Left renal cortex interstitium (tissue), 4 donors: ENCODE measurements around the gene PDE2A. TPM values are rescaled to one million over a fixed set of nuclear protein-coding genes. Genes with fewer than 3 reads are reported as not detected.

Experiments used
- DNase-seq, 4 donors: peaks; one replicate each; pipeline ENCODE4 v3.0.0-alpha.2; 2013; ENCODE audit warnings: low read depth in 4 of 4, low spot score in 2 of 4, missing footprints in 1 of 4
- polyA plus RNA-seq, 4 donors: library from polyadenylated mRNA; unstranded; fragments of 120-200 nt; gene quantifications; one replicate each; pipeline ENCODE4 v1.2.1, GENCODE V29; 2013; ENCODE audit not compliant: insufficient read length in 4 of 4

The PDE2A gene
- polyA plus RNA-seq, 4 donors = 12.7 to 16.5 (median 13.4) TPM

- DNase-seq = no peak
Measured at GRCh38 chr11:72685560-72686480, 11.6 kb upstream of the PDE2A start.

DNA sequence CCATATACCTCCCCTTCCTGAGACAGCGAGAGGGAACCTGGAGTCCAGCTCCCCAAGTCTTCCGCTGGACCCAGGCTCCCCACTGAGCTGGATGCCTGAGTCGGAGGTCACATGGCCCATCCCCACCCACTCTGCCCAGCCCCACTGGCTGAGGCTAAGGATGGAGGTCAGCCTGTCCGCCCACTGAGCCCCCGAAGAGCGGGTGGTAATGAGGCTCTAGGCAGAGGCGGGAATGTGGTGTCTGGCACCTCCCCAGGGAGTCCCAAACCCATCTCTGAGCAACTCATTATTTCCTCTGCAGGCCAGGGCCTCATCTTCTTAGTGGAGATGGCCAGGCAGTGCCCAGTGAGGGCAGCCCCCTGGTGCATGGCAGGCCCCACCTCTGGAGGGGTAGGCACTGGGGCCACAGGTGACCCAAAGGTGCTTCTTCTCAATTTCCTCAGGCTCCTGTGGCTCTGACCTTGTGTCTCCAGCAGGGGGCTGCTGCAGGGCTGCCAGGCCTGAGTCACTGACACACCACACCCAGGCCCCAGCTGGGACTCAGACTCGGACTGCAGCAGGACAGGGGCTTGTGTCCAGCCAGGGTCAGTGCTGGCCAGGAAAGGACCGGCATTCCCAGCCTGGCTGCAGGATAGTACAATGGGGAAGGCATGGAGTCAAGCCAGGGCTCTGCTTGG is 10.2 kb upstream of the PDE2A start:
- DNase-seq = no peak

- DNase-seq = no peak
Measured at GRCh38 chr11:72683782-72684200, 9.6 kb upstream of the PDE2A start.

GRCh38 chr11:72682858-72683243 is 8.6 kb upstream of the PDE2A start:
- DNase-seq = no peak

GRCh38 chr11:72682238-72682857 is 8.1 kb upstream of the PDE2A start:
- DNase-seq = no peak

GRCh38 chr11:72681226-72682153 is 7.3 kb upstream of the PDE2A start:
- DNase-seq = no peak

DNA sequence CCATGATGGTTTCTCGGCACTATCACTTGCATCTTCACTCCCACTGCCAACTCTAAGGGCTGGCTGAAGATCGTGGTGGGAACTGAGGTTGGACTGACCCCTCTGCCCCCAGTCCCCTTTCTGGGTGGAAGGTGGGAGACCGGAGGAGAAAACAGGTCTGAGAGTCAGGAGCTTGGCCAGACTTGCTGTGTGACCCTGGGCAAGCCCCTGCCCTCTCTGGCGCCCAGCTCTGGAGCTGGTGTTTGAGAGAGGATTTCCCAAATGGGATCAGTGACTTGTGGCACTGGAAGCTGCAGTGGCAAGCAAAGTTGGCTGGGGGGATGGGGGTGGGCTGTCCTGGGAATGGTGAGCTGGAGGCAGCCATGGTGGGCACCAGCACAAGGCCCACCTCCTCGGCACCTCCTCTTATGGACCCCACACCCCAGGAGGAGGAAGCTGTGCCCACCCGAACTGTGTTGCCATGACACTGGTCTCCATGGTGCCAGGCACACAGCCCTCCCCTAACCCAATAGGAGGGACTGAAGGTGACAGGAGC is 6.5 kb upstream of the PDE2A start:
- no peak for DNase-seq

- DNase-seq = no peak
Measured at GRCh38 chr11:72679869-72680268, 5.6 kb upstream of the PDE2A start.

GRCh38 chr11:72678524-72678923 is 4.3 kb upstream of the PDE2A start:
- DNase-seq = no peak

DNA sequence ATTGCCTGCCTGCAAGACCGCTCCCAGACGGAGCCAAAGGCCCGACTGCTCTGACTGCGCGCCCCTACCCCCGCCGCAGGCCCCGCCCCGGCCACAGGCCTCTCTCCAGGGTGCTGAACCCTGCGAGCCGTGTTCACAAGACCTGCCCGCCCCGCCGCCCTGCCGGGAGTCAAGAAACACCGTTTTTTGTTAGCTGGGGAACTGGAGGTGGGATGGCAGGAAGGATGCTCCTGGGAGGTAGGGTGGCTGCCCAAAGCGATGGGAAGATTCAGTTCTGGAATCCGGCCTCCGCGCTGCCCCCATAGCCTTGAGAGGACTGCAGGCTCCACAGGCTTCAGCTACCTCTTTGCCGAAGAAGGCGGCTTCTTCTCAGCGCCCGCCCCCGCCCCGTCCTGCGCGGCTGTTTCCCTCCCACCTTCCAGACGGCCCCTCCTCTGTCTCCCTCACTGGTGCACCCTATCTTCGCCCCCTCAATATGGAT is 2.7 kb upstream of the PDE2A start:
- DNase-seq = peak in 3 of 4 donors; percentile 52 to 68 (median 61)

DNA sequence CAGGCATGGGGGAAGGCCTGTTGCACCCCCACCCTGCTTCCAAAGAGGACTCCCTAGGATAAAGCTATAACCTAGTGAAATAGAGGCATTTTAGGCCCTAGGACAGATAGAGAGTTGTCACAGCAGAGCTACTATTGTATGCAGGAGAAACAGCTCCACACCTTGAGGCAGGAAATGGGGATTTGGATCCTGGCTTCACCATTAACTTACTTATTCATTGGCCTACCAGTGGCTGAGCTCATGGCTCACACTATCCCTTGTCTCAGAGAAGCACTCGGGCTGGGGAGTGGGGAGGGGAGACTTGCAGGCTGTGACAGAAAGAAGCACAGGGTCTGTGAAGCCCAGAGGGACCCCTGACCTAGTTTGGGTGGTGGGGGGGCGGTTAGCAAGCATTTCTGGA is 999 bp upstream of the PDE2A start:
- no peak for DNase-seq

DNA sequence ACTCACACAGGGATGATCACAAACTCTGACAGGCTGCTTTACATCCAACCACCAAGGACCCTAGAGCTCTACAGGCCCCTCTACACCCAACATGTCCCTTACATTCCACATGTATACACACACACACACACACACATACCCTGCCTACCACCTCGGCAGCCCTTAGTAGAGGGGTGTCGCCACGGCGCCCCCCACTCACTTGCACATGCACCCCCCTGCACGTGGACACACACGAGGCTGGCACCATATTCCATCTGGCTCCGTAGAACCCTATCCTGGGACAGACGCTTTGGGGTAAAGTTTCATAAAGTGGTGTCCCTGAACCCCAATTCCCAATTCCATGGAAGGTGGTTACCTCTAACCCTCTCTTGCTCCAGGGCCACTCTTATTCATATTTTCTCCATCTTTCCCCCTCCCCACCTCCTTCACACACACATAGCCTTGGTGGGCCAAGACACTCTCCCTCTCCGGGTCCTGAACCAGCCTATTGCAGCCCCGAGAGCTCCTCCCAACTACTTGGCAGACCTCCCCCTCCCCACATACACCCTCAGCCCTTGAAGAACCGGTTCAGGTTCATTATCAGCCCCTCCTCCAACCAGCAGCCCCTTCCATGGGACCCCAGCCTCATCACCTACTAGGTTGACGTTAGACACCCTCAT is 809 bp downstream of the PDE2A start:
- peak in 1 of 4 donors; percentile 28 for DNase-seq

- no peak for DNase-seq
Measured at GRCh38 chr11:72672597-72673238, 1.5 kb downstream of the PDE2A start.

DNA sequence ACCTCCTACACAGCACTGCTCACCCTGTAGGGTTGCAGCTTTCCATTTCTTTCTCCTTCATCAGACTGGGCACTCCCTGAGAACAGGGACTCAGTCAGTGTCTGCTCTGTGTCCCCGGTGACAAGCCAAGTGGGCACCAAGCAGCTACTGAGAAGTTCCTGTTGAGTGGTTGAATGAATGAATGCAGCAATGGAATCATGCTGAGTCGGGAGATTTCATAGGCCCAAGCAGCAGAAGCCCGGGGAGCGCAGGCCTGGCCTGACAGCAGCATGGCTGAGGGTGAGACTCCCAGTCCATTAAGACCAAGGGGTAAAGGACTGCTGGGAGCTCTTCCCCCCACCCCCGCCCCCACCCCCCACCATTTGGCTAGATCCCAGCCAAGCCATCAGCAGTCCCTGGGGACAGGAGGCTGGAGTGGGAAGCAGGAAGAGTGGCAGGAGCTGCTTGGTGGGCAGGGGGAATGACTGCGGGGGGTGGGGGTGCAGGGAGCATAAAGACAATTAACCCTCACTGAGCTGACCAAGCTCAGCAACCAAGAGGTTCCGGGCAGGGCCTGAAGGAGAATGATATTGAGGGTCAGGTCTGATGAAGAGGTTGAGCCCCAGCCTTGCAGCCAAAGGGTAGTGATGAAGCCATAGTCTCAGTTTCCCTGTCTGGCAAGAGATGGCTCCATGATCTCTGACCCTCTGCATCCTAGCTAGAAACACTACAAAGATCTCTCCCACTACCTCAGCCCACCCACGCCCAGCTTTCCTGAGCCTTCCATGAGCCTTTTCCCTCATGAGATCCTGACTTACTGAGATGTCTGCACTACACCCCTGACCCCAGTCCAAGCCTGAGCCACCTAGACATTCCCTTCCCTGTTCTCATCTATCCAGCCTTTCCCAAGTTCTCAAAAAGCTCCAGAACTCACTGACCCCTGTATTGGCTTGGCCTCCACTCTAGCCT is 2.8 kb downstream of the PDE2A start:
- no peak for DNase-seq

DNA sequence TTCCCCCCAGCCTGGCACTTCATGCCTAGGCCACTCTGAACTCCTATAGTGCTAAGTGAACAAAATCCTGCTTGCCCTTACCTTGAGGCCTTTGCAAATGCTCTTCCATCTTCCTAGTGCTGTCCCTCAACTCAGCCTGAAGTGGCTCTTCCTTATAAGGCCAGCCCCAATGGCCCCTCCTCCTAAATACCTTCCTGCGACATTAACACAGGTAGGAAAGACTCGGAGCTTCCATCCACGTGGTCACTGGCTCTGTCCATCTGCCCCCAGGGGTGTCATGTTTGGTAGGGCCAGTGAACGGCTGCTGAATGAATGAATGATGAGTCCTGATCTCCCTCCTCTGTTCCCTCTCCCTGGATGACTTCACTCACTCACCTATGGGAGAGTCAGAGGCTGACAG is 4.2 kb downstream of the PDE2A start:
- no peak for DNase-seq

- DNase-seq = no peak
Measured at GRCh38 chr11:72669527-72669926, 4.7 kb downstream of the PDE2A start.

DNA sequence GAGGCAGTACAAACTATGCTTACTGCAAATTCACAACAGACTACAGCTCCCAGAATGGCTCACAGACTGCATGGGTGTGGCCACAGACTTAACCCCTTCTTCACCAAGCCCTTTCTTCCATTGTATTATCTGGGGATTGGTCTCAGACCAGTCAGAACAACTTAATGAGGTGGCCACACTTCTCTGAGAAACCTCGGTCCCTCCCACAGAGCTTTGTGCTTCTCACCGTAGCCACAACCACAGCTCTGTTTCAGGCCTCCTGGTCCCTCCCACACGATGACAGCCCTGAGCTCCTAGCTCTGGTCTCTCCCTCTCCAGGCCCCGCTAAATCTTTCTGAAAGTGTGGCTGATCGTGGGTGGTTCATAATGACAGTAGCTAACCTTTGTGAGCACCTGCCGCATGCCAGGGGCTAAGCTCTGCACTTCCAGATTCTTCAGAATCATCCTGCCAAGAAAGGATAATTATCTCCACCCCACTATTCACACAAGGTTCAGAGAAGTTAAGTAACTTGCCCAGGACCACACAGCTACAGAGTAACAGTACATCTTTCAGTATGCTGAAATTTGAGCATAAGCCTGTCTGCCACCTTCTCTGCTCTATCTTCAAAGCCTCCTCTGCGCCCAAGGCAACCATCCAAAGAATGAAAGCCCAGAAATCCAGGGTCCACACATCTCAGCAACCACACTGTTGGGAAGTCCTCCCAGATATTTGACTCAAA is 5.4 kb downstream of the PDE2A start:
- no peak for DNase-seq
